Testis (tissue), 3 donors: ENCODE measurements around the gene TMEM209. TPM values are rescaled to one million over a fixed set of nuclear protein-coding genes. Genes with fewer than 3 reads are reported as not detected.
"Not testable (repeated sequence)": the region's sequence is repeated elsewhere in the genome, so short reads cannot be mapped to it uniquely, and the experiment has no call there.

Experiments
- DNase-seq: peaks from one replicate; pipeline ENCODE4 v3.0.0-alpha.2; 2019
- H3K27ac ChIP-seq, 2 donors: fragments of 200-600 bp; sonication (generic); one replicate each; pipeline ENCODE4 v1.5.1; 2019
- H3K27me3 ChIP-seq: fragments of 200-600 bp; sonication (generic); one replicate; pipeline ENCODE4 v1.5.1; 2019
- H3K36me3 ChIP-seq: fragments of 200-600 bp; sonication (generic); one replicate; pipeline ENCODE4 v1.5.1; 2017; ENCODE audit warnings: low read depth; ENCODE audit errors: missing control alignments
- H3K4me1 ChIP-seq: fragments of 200-600 bp; sonication (generic); one replicate; pipeline ENCODE4 v1.5.1; 2019
- H3K4me3 ChIP-seq, 2 donors: fragments of 200-600 bp; sonication (generic); one replicate each; pipeline ENCODE4 v1.5.1; 2017 to 2019
- H3K9me3 ChIP-seq: fragments of 200-600 bp; sonication (generic); one replicate; pipeline ENCODE4 v1.5.1; 2017
- POLR2A ChIP-seq: fragments of 450-650 bp; IDR thresholded peaks from one replicate; pipeline ENCODE4 v1.6.1; 2017; ENCODE audit warnings: antibody characterized with exemption, mild to moderate bottlenecking, moderate library complexity
- WGBS, 2 donors: methylation state at CpG; one replicate each; pipeline ENCODE4 v1.1.5; 2018; 5-methylcytosine and 5-hydroxymethylcytosine counted together
- intact Hi-C: fragments of 100-400 bp; cut with DNase I; formaldehyde crosslinking; loops from one replicate; pipeline ENCODE4 v1.15.1; 2023; ENCODE audit warnings: low total_unique reads
- polyA plus RNA-seq: library from polyadenylated mRNA; stranded (reverse); fragments of 350-450 nt; fragmentation: Illumina TruSeq; extraction: RNeasy Lipid Tissue Mini Kit (QIAGEN cat#74804); gene quantifications from one replicate; pipeline ENCODE4 v1.2.3, GENCODE V29; 2014; ENCODE audit warnings: low read depth, low replicate concordance; ENCODE audit not compliant: insufficient read depth
- total RNA-seq, 2 donors: library from RNA; depleted of rRNA; stranded (reverse); fragments of >200 nt; gene quantifications; one replicate each; pipeline ENCODE4 v1.2.3, GENCODE V29; 2016
- TF ChIP-seq, protein P1 (sequence below), 3 experiments: fragments of 450-650 bp in 2 of 3; fragments of 200-600 bp in 1 of 3; sonication (generic) in 1 of 3; IDR thresholded peaks; one replicate each; pipeline ENCODE4 v1.5.1; 2016 to 2019; ENCODE audit warnings: antibody characterized with exemption in 3 of 3, mild to moderate bottlenecking in 2 of 3, moderate library complexity in 1 of 3

The TMEM209 gene
- total and polyA plus RNA-seq, 3 donors from 2014 or later = 28.4 to 37.5 (median 33.8) TPM

DNA sequence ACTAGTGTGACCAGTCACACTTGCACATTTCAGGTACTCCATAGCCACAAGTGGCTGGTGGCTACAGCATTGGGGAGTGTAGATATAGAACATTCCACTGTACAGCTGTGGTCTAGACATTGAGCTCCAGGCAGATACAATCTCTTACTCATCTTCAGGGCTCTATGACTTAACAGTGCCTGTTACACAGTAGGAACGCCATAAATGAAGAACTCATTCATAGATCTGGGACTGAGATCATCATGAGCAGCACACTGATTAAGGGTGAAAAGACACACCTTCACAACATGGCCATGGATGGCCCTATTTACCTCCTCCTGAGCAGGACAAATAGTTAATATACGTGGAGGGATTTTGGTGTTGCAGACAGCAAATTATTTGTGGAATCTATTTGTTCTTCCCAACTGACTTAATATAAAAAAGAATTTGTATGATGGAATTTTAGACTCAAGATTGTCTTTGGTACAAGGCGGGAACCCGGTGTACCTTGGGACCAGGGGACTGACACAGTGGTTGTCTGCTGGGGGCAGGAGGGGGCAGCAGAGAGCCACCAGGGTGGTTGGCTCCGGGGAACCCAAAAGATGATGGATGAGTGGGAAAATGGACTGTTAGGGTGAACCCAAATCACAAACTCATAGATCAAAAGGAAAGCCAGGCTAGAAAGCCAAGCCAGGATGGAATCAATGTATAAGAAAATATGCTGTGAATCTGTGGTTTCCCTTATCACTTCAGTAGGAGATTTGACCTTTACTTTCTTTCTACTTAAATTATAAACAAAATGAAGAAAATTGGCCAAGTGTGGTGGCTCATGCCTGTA is 37.2 kb upstream of the TMEM209 start:
- Histone ChIP-seq H3K4me3 (no peak overlapping the region), H3K27me3 (no peaks in the 10 kb centered on the region), H3K27ac (no peak overlapping the region), H3K36me3 (no peaks in the 10 kb centered on the region), H3K4me1 (no peaks in the 10 kb centered on the region), H3K9me3 (no peaks in the 10 kb centered on the region)
- 56 to 67% methylated on average over 5 of the region's 5 CpGs for WGBS, 2 donors
- intact Hi-C loops = no loop called here
- DNase-seq = peak; percentile 59
- no peak for TF ChIP-seq POLR2A
- TF ChIP-seq, protein P1, sequence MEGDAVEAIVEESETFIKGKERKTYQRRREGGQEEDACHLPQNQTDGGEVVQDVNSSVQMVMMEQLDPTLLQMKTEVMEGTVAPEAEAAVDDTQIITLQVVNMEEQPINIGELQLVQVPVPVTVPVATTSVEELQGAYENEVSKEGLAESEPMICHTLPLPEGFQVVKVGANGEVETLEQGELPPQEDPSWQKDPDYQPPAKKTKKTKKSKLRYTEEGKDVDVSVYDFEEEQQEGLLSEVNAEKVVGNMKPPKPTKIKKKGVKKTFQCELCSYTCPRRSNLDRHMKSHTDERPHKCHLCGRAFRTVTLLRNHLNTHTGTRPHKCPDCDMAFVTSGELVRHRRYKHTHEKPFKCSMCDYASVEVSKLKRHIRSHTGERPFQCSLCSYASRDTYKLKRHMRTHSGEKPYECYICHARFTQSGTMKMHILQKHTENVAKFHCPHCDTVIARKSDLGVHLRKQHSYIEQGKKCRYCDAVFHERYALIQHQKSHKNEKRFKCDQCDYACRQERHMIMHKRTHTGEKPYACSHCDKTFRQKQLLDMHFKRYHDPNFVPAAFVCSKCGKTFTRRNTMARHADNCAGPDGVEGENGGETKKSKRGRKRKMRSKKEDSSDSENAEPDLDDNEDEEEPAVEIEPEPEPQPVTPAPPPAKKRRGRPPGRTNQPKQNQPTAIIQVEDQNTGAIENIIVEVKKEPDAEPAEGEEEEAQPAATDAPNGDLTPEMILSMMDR (IDR thresholded peaks at IDR 0.05) = peak in 2 of 3 experiments; percentile 49 to 69

DNA sequence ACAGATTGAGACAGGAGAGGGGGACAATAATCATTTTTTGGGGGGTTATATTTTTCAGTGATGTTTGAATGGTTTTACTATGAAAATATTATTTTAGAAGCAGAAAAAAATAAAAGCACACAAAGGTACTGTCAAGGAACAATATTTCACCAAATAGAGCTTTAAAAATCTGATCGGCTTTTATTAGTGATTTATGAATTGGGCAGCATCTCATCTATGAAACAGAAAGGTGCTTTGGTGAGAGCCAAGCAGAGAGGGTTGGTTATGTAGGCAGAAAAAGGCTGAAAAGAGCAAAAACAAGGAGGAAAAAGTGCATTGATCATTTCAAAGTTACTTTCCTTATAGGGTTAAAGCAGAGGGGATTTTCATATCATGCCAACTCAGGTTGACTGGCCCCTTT is 35.0 kb upstream of the TMEM209 start:
- Histone ChIP-seq H3K4me3 (no peak overlapping the region), H3K36me3 (no peaks in the 10 kb centered on the region), H3K9me3 (no peaks in the 10 kb centered on the region), H3K27ac (no peak overlapping the region), H3K4me1 (no peaks in the 10 kb centered on the region), H3K27me3 (no peaks in the 10 kb centered on the region)
- intact Hi-C loops = no loop called here
- DNase-seq = no peak
- 90 to 92% methylated on average over 1 of the region's 1 CpG for WGBS, 2 donors
- TF ChIP-seq, protein P1 (IDR thresholded peaks at IDR 0.05) = no peak
- no peak for TF ChIP-seq POLR2A

DNA sequence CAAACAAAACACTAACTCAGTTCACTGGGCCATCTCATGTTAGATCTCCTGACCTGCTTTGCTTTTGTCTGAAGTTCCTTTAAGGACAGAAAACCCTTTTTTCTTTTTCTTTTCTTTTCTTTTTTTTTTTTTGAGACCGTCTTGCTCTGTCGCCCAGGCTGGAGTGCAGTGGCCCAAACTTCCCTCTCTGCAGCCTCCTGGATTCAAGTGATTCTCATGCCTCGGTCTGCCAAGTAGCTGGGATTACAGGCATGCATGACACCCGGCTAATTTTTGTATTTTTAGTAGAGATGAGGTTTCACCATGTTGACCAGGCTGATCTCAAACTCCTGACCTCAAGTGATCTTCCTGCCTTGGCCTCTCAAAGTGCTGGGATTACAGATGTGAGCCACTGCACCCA is 31.2 kb upstream of the TMEM209 start:
- H3K9me3 ChIP-seq, H3K4me3 ChIP-seq, intact Hi-C loops, H3K4me1 ChIP-seq, DNase-seq, H3K27ac ChIP-seq, H3K27me3 ChIP-seq, H3K36me3 ChIP-seq: not testable (repeated sequence)
- WGBS, 2 donors = 80 to 82% methylated on average over 4 of the region's 4 CpGs

DNA sequence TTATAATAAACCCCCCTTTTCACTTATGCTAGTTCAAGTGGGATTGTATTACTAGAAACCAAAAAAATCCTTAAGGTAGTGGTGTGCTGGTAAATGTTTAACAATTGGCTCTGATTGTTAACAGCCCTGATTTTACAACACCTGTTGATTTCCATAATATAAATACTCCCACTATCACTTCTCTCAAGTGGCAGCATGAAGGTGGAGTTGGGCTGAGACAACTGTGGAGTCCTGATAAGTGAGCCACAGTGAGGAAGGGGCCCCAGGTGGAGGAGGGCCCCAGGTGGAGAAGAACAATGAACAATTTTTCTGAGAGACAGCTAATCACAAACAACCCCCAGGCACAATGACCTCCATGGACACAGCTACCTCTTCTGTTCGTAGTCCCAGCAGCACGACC is 28.9 kb upstream of the TMEM209 start:
- no peak overlapping the region for H3K4me3 ChIP-seq
- TF ChIP-seq, protein P1 (IDR thresholded peaks at IDR 0.05) = no peak
- TF ChIP-seq POLR2A = no peak
- H3K27ac ChIP-seq = no peak overlapping the region
- WGBS, 2 donors = 74% methylated on average over 2 of the region's 2 CpGs
- H3K4me1 ChIP-seq = no peaks in the 10 kb centered on the region
- H3K27me3 ChIP-seq = no peaks in the 10 kb centered on the region
- intact Hi-C loops = no loop called here
- no peaks in the 10 kb centered on the region for H3K9me3 ChIP-seq
- DNase-seq = no peak
- no peaks in the 10 kb centered on the region for H3K36me3 ChIP-seq

DNA sequence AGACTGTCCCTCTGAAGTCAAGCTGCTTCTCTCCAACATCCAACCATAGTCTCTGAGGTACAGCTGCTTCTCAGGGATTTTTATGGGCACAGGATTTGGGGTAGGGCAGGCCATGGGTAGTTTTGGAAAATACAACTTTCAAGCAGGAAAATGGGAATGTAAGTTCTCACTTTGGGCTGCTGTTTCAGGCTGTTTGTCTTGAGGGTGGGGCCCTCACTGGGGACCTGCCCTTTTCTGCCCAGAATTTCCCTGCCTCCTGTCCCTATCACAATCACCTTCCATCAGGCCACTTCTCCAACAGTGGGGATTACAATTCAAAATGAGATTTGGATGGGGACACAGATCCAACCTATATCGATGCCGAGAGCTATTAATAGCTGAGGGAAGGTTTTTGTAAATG is 27.0 kb upstream of the TMEM209 start:
- no peak overlapping the region for H3K4me3 ChIP-seq
- intact Hi-C loops = no loop called here
- WGBS, 2 donors = 74 to 90% methylated on average over 2 of the region's 2 CpGs
- H3K27me3 ChIP-seq = no peaks in the 10 kb centered on the region
- no peaks in the 10 kb centered on the region for H3K9me3 ChIP-seq
- TF ChIP-seq, protein P1 (IDR thresholded peaks at IDR 0.05) = no peak
- no peak for TF ChIP-seq POLR2A
- H3K36me3 ChIP-seq = no peaks in the 10 kb centered on the region
- no peak for DNase-seq
- no peak overlapping the region for H3K27ac ChIP-seq
- no peaks in the 10 kb centered on the region for H3K4me1 ChIP-seq
